Peyer's patch (tissue), 4 donors: Measurements from ENCODE around the gene GASK1A.

ENCODE experiments used
- CTCF ChIP-seq, 6 experiments: fragments of 450-650 bp in 4 of 6; fragments of 200-600 bp in 2 of 6; sonication (generic) in 1 of 6; IDR thresholded peaks; one replicate each; pipeline ENCODE4 v1.5.1; 2017 to 2019; ENCODE audit warnings: antibody characterized with exemption in 6 of 6, mild to moderate bottlenecking in 3 of 6, moderate library complexity in 1 of 6
- POLR2A ChIP-seq, 2 donors: fragments of 450-650 bp; IDR thresholded peaks; one replicate each; pipeline ENCODE4 v1.5.1; 2017; ENCODE audit warnings: antibody characterized with exemption in 2 of 2, mild to moderate bottlenecking in 2 of 2, moderate library complexity in 2 of 2

GRCh38 chr3:42970976-42971772, 7.9 kb upstream of the GASK1A start:
- TF ChIP-seq CTCF (IDR thresholded peaks at IDR 0.05) (no peak), POLR2A (IDR thresholded peaks at IDR 0.05) (no peak)
